SJSA1 (cell line): ENCODE measurements around the gene PABPN1L. TPM values are rescaled to one million over a fixed set of nuclear protein-coding genes. Genes with fewer than 3 reads are reported as not detected.
"Not testable (repeated sequence)": the region's sequence is repeated elsewhere in the genome, so short reads cannot be mapped to it uniquely, and the experiment has no call there.

Source experiments
- DNase-seq, 2 experiments: peaks; one replicate each; pipeline ENCODE4 v3.0.0-alpha.2; 2015 to 2020; ENCODE audit warnings: low spot score in 2 of 2, low read depth in 1 of 2
- H3K27ac ChIP-seq: fragments of 250-450 bp; sonication (Bioruptor Pico); 2 replicates; pipeline ENCODE4 v1.5.1; 2020; ENCODE audit warnings: mild to moderate bottlenecking, moderate library complexity
- H3K27me3 ChIP-seq: fragments of 250-450 bp; sonication (Bioruptor Pico); replicated peaks from 2 replicates; pipeline ENCODE4 v1.5.1; 2020; ENCODE audit warnings: mild to moderate bottlenecking, moderate library complexity
- H3K36me3 ChIP-seq: fragments of 250-450 bp; sonication (Bioruptor Pico); 2 replicates; pipeline ENCODE4 v1.5.1; 2020; ENCODE audit warnings: mild to moderate bottlenecking
- H3K4me1 ChIP-seq: fragments of 250-450 bp; sonication (Bioruptor Pico); replicated peaks from 2 replicates; pipeline ENCODE4 v1.6.1; 2021; ENCODE audit warnings: mild to moderate bottlenecking
- H3K4me3 ChIP-seq: fragments of 250-450 bp; sonication (Bioruptor Pico); 2 replicates; pipeline ENCODE4 v1.5.1; 2020; ENCODE audit warnings: mild to moderate bottlenecking
- H3K9me3 ChIP-seq: fragments of 250-450 bp; sonication (Bioruptor Pico); replicated peaks from 2 replicates; pipeline ENCODE4 v1.5.1; 2020; ENCODE audit warnings: mild to moderate bottlenecking
- total RNA-seq: library from RNA; depleted of rRNA; stranded (reverse); fragments of >200 nt; shearing (Covaris generic); gene quantifications from 2 replicates; pipeline ENCODE4 v1.2.3, GENCODE V29; 2014

Gene PABPN1L
- total RNA-seq, 1 experiment from 2014 or later = not detected

DNA sequence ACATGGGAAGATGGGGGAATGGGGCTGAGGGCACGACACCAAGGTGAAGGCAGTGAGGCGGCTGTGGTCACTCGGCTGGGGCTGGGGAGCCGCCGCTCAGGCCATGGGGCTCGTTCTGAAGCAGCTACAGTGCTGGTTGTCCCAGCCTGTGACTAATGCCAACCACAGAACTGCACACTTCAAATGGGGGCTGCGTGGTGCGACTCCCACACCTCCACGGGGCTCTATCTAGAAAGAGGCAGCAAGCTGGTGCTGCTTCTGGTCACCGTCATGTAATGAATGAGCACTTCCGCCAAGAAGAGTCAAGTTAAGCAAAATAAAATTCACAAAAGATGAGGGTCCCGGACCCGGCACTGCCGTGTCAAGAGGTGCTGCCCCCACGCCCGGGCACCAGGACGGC lies 29.7 kb downstream of the PABPN1L start:
- Histone ChIP-seq H3K27me3 (no peaks in the 10 kb centered on the region), H3K4me3 (no peak overlapping the region), H3K4me1 (no peaks in the 10 kb centered on the region), H3K36me3 (peaks cover 27% of the 10 kb centered on the region), H3K9me3 (no peaks in the 10 kb centered on the region), H3K27ac (no peak overlapping the region)
- no peak for DNase-seq

- Histone ChIP-seq H3K36me3 (peaks cover 27% of the 10 kb centered on the region), H3K27ac (no peak overlapping the region), H3K27me3 (no peaks in the 10 kb centered on the region), H3K9me3 (no peaks in the 10 kb centered on the region), H3K4me3 (no peak overlapping the region), H3K4me1 (no peaks in the 10 kb centered on the region)
- no peak for DNase-seq
These were observed 30.6 kb downstream of the PABPN1L start for GRCh38 chr16:88835818-88836217.

DNA sequence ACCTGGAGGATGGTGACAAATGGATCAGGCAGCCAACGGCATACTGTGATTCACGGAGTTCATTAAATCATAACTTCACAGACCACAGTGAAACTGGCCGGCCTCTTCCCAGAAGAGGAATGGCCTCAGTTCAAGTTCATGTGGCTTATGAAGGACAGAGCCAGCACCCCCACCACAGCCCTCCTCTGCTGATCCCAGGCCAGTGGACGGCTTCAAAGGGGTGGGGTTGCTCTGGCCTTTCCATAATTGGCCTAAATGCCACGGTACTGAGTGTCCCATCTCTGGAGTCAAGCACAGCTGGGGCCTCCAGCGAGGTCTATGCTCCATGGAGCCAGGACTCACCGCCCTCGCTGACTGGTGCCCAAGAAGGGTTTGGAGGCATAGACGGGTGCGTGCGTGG lies 31.1 kb downstream of the PABPN1L start:
- no peak overlapping the region for H3K4me3 ChIP-seq
- DNase-seq = no peak
- peaks cover 28% of the 10 kb centered on the region for H3K36me3 ChIP-seq
- no peaks in the 10 kb centered on the region for H3K9me3 ChIP-seq
- H3K27ac ChIP-seq = no peak overlapping the region
- no peaks in the 10 kb centered on the region for H3K27me3 ChIP-seq
- H3K4me1 ChIP-seq = no peaks in the 10 kb centered on the region

DNA sequence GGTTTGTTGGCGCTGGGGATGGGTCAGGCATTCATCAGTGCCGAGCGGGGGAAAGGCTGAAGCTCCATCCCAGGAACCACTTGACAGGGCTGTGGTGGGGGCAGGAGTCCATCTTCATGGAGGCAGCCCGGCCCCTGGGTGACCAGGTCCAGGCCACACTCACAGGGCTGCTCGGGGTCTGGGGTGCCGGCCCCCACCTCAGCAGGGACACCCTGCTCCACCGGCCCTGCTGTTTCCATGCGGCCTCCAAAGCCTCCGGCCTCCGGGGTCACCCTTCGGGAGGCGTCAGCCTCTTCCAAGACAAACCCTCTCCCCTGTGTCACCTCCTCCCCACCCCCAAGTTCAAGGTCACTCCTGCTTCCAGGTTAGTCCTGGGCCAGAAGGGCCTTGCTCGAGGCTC lies 31.8 kb downstream of the PABPN1L start:
- H3K4me1 ChIP-seq = no peaks in the 10 kb centered on the region
- H3K27me3 ChIP-seq = no peaks in the 10 kb centered on the region
- H3K36me3 ChIP-seq = peaks cover 20% of the 10 kb centered on the region
- no peak overlapping the region for H3K4me3 ChIP-seq
- no peak for DNase-seq
- no peak overlapping the region for H3K27ac ChIP-seq
- H3K9me3 ChIP-seq = no peaks in the 10 kb centered on the region

GRCh38 chr16:88833086-88833485 lies 33.4 kb downstream of the PABPN1L start:
- H3K4me1 ChIP-seq = no peaks in the 10 kb centered on the region
- H3K36me3 ChIP-seq = peaks cover 12% of the 10 kb centered on the region
- no peak overlapping the region for H3K4me3 ChIP-seq
- H3K27ac ChIP-seq = no peak overlapping the region
- H3K9me3 ChIP-seq = no peaks in the 10 kb centered on the region
- no peak for DNase-seq
- no peaks in the 10 kb centered on the region for H3K27me3 ChIP-seq

GRCh38 chr16:88831838-88832237 lies 34.6 kb downstream of the PABPN1L start:
- no peak overlapping the region for H3K4me3 ChIP-seq
- no peak for DNase-seq
- peaks cover 12% of the 10 kb centered on the region for H3K36me3 ChIP-seq
- no peaks in the 10 kb centered on the region for H3K27me3 ChIP-seq
- H3K9me3 ChIP-seq = no peaks in the 10 kb centered on the region
- H3K27ac ChIP-seq = no peak overlapping the region
- H3K4me1 ChIP-seq = no peaks in the 10 kb centered on the region

GRCh38 chr16:88830783-88831182 lies 35.7 kb downstream of the PABPN1L start:
- no peak for DNase-seq
- Histone ChIP-seq H3K4me3 (no peak overlapping the region), H3K27ac (no peak overlapping the region), H3K9me3 (no peaks in the 10 kb centered on the region), H3K36me3 (peaks cover 12% of the 10 kb centered on the region), H3K27me3 (no peaks in the 10 kb centered on the region), H3K4me1 (no peaks in the 10 kb centered on the region)

GRCh38 chr16:88830258-88830657 lies 36.2 kb downstream of the PABPN1L start:
- no peak for DNase-seq
- Histone ChIP-seq H3K36me3 (peaks cover 9% of the 10 kb centered on the region), H3K4me1 (no peaks in the 10 kb centered on the region), H3K9me3 (no peaks in the 10 kb centered on the region), H3K27ac (no peak overlapping the region), H3K27me3 (no peaks in the 10 kb centered on the region), H3K4me3 (no peak overlapping the region)

GRCh38 chr16:88828711-88829110 lies 37.7 kb downstream of the PABPN1L start:
- Histone ChIP-seq H3K27me3 (no peaks in the 10 kb centered on the region), H3K4me3 (no peak overlapping the region), H3K9me3 (no peaks in the 10 kb centered on the region), H3K4me1 (no peaks in the 10 kb centered on the region), H3K36me3 (peaks cover 8% of the 10 kb centered on the region), H3K27ac (no peak overlapping the region)
- DNase-seq = no peak

- Histone ChIP-seq H3K4me3 (no peak overlapping the region), H3K4me1 (no peaks in the 10 kb centered on the region), H3K9me3 (no peaks in the 10 kb centered on the region), H3K36me3 (peaks cover 8% of the 10 kb centered on the region), H3K27ac (no peak overlapping the region), H3K27me3 (no peaks in the 10 kb centered on the region)
- DNase-seq = no peak
These were observed 38.7 kb downstream of the PABPN1L start for GRCh38 chr16:88827727-88828126.

DNA sequence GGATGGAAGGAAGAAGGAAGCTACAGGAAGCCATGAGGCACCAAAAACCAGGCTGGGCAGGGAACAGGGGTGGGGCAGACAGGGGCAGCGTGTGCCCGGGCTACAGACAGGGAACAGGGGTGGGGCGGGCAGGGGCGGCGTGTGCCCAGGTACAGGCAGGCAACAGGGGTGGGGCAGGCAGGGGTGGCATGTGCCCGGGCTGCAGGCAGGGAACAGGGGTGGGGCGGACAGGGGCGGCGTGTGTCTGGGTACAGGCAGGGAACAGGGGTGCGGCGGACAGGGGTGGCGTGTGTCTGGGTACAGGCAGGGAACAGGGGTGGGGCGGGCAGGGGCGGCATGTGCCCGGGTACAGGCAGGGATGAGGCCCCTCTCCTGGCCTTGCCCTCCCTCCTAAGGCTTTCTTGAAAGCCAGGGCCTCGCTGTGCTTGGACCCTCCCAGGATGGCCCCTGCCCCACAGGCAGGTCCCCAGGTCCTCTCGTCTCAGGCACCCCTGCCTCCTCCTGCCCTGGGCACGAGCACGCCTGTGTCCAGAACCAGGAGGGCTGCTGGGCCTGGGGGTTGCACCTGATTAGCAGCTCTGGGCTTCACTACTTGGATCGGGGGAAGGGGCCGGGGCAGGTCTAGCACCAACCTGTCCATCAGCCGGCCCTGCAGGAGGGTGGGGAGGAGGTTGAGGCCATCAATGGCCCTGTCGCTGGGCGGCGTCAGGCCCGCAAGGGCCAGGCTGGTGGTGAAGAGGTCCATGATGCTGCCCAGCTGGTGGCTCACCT lies 40.2 kb downstream of the PABPN1L start:
- Histone ChIP-seq H3K4me3 (no peak overlapping the region), H3K9me3 (no peaks in the 10 kb centered on the region), H3K27me3 (no peaks in the 10 kb centered on the region), H3K27ac (no peak overlapping the region), H3K36me3 (peaks cover 18% of the 10 kb centered on the region), H3K4me1 (no peaks in the 10 kb centered on the region)
- DNase-seq = no peak

DNA sequence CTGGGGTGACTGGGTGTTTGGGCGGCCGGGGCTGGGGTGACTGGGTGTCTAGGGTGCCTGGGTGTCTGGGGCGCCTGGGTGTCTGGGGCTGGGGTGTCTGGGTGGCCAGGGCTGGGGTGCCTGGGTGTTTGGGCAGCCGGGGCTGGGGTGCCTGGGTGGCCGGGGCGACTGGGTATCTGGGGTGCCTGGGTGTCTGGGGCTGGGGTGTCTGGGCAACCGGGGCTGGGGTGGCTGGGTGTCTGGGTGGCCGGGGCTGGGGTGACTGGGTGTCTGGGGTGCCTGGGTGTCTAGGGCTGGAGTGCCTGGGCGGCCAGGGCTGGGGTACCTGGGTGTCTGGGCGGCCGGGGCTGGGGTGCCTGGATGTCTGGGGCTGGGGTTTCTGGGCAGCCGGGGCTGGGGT lies 41.3 kb downstream of the PABPN1L start:
- no peak overlapping the region for H3K4me3 ChIP-seq
- H3K27me3 ChIP-seq = no peaks in the 10 kb centered on the region
- H3K36me3 ChIP-seq = peaks cover 16% of the 10 kb centered on the region; the same call in 1 of the 2 replicates
- H3K27ac ChIP-seq = no peak overlapping the region
- no peaks in the 10 kb centered on the region for H3K9me3 ChIP-seq
- H3K4me1 ChIP-seq = no peaks in the 10 kb centered on the region
- DNase-seq = no peak

GRCh38 chr16:88824256-88825077 lies 42.0 kb downstream of the PABPN1L start:
- no peak overlapping the region for H3K4me3 ChIP-seq
- no peak for DNase-seq

DNA sequence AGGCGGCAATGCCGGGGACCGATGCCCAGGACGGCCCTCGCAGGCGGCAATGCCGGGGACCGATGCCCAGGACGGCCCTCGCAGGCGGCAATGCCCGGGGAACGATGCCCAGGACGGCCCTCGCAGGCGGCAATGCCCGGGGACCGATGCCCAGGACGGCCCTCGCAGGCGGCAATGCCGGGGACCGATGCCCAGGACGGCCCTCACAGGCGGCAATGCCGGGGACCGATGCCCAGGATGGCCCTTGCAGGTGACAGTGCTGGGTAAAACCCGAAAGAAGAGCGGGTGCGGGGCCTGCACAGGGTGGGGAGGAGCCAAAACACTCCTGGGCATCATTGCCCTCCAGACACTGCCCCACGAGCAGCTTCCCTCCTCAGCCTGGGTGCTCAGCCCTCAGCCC lies 42.8 kb downstream of the PABPN1L start:
- H3K27ac ChIP-seq, H3K27me3 ChIP-seq, H3K4me1 ChIP-seq, H3K4me3 ChIP-seq, H3K9me3 ChIP-seq, DNase-seq: not testable (repeated sequence)
- H3K36me3 ChIP-seq = peaks cover 16% of the 10 kb centered on the region; the same call in 1 of the 2 replicates

More at GRCh38 chr16:88824256-88825077, 42.0 kb downstream of the PABPN1L start:
- Histone ChIP-seq H3K9me3 (no peaks in the 10 kb centered on the region), H3K36me3 (peaks cover 16% of the 10 kb centered on the region; the same call in 1 of the 2 replicates), H3K27me3 (no peaks in the 10 kb centered on the region), H3K27ac (no peak overlapping the region), H3K4me1 (no peaks in the 10 kb centered on the region)
